Measurements from ENCODE around the gene FKBP3.

- TF ChIP-seq POLR2A (IDR thresholded peaks at IDR 0.05): no peak
- no peak for TF ChIP-seq CTCF (IDR thresholded peaks at IDR 0.05 in 4 of 5, conservative IDR thresholded peaks at IDR 0.05 in 1 of 5)
Measured at GRCh38 chr14:45103806-45104205, 30.5 kb downstream of the FKBP3 start.
